Kidney (tissue), 14 donors: ENCODE data around the gene FURIN. TPM values are rescaled to one million over a fixed set of nuclear protein-coding genes. Genes with fewer than 3 reads are reported as not detected.

Experiments used
- DNase-seq, 5 donors: peaks; one replicate each; pipeline ENCODE4 v3.0.0-alpha.2; 2013 to 2020
- FAIRE-seq: peaks from 2 replicates; lab custom pipeline; 2012; peaks lifted over from hg19 to GRCh38; lab: Jason Lieb, UNC
- H3K27ac ChIP-seq, 2 donors: one replicate each; pipeline ENCODE4 v1.7.0; 2013; ENCODE audit warnings: low read depth in 2 of 2, low read length in 2 of 2, inconsistent platforms in 1 of 2
- H3K27me3 ChIP-seq: one replicate; pipeline ENCODE4 v1.7.1; 2013; ENCODE audit warnings: low read length, inconsistent platforms; ENCODE audit not compliant: control insufficient read depth, insufficient read depth
- H3K36me3 ChIP-seq, 3 donors: one replicate each; pipeline versions ENCODE4 v1.7.0 to v1.7.1; 2013; ENCODE audit warnings: low read length in 3 of 3, control low read depth in 1 of 3, inconsistent platforms in 1 of 3; ENCODE audit not compliant: insufficient read depth in 3 of 3, control insufficient read depth in 2 of 3
- H3K4me1 ChIP-seq, 3 donors: one replicate each; pipeline versions ENCODE4 v1.7.0 to v1.7.1; 2013; ENCODE audit warnings: low read length in 3 of 3, inconsistent platforms in 1 of 3, low read depth in 1 of 3; ENCODE audit not compliant: control insufficient read depth in 2 of 3, insufficient read depth in 2 of 3
- H3K4me3 ChIP-seq, 3 donors: one replicate each; pipeline versions ENCODE4 v1.7.0 to v1.8.1; 2013; ENCODE audit warnings: low read length in 3 of 3, control low read depth in 1 of 3, inconsistent platforms in 1 of 3
- H3K9ac ChIP-seq, 3 donors: one replicate each; pipeline versions ENCODE4 v1.7.0 to v1.7.1; 2013; ENCODE audit warnings: low read length in 3 of 3, control low read depth in 1 of 3, inconsistent platforms in 1 of 3
- H3K9me3 ChIP-seq, 3 donors: one replicate each; pipeline versions ENCODE4 v1.7.0 to v1.7.1; 2013; ENCODE audit warnings: low read length in 3 of 3, control low read depth in 1 of 3, inconsistent platforms in 1 of 3; ENCODE audit not compliant: control insufficient read depth in 2 of 3, insufficient read depth in 1 of 3
- CTCF ChIP-seq: IDR thresholded peaks from 3 replicates; pipeline ENCODE4 v1.5.1; 2012; ENCODE audit warnings: mild to moderate bottlenecking, moderate library complexity, borderline replicate concordance; ENCODE audit not compliant: insufficient read depth; ENCODE audit errors: extremely low read depth
- intact Hi-C: fragments of 100-400 bp; cut with DNase I; formaldehyde crosslinking; loops from one replicate; pipeline ENCODE4 v1.11.1; 2022
- polyA plus RNA-seq: library from polyadenylated mRNA; stranded (reverse); fragments of 350-450 nt; fragmentation: Illumina TruSeq; extraction: RNeasy Lipid Tissue Mini Kit (QIAGEN cat#74804); gene quantifications from one replicate; pipeline ENCODE4 v1.2.3, GENCODE V29; 2014; ENCODE audit warnings: low read depth, low replicate concordance; ENCODE audit not compliant: insufficient read depth
- total RNA-seq: library from RNA; stranded (reverse); fragmentation: NEBNext Ultra II Directional; extraction: Animal tissue kit (Norgen Biotek cat#: 25700); gene quantifications from one replicate; pipeline ENCODE4 v1.2.1, GENCODE V29; 2021
- donor health status: control.
- donor health status: control.
- donor health status: control.
- donor health status: control.
- donor health status: control.
- donor health status: DM: yes; HTN: yes; CAD: no.
- donor health status: Normal renal cell carcinoma (clear cell type).

FURIN gene
- total and polyA plus RNA-seq, 2 donors from 2014 or later: 36.4 to 75.9 TPM

GRCh38 chr15:90901175-90902039 lies 33.0 kb downstream of the FURIN start:
- Histone ChIP-seq H3K27ac (peak overlapping the region; percentile 92 to 93), H3K4me1 (peaks cover 0 to 13% (median 13%) of the 10 kb centered on the region in 3 donors), H3K9ac (peak overlapping the region in 2 of 3 donors; percentile 54 to 95), H3K36me3 (peaks cover 0 to 14% (median 12%) of the 10 kb centered on the region in 3 donors), H3K27me3 (no peaks in the 10 kb centered on the region), H3K4me3 (peak overlapping the region in 2 of 3 donors; percentile 73 to 74), H3K9me3 (no peaks in the 10 kb centered on the region)
- no peak for FAIRE-seq
- DNase-seq: peak in 3 of 5 donors; percentile 41 to 52 (median 43)
- no peak for TF ChIP-seq CTCF
- intact Hi-C loops: no loop called here

- Histone ChIP-seq H3K9me3 (no peaks in the 10 kb centered on the region), H3K27ac (peak overlapping the region; percentile 92 to 93), H3K9ac (peak overlapping the region; percentile 54 to 95 (median 66)), H3K4me1 (peaks cover 0 to 13% (median 13%) of the 10 kb centered on the region in 3 donors), H3K27me3 (no peaks in the 10 kb centered on the region), H3K36me3 (peaks cover 0 to 22% (median 20%) of the 10 kb centered on the region in 3 donors), H3K4me3 (peak overlapping the region; percentile 73 to 78 (median 74))
- peak; percentile 83 to 92 (median 90) for DNase-seq
- no peak for FAIRE-seq
- peak; percentile 54 for TF ChIP-seq CTCF
- intact Hi-C loops: no loop called here
Measured at GRCh38 chr15:90902040-90902839, 33.9 kb downstream of the FURIN start.

GRCh38 chr15:90902840-90903732 lies 34.7 kb downstream of the FURIN start, which contains the start of gene MAN2A2:
Gene MAN2A2 (plus strand): TSS chr15:90903302. CDS start chr15:90904208, 906 bp downstream.
- FAIRE-seq: no peak
- intact Hi-C loops: no loop called here

More at GRCh38 chr15:90902840-90903732, 34.7 kb downstream of the FURIN start, which contains the start of gene MAN2A2:
- no peak for TF ChIP-seq CTCF
- peaks cover 0 to 13% (median 13%) of the 10 kb centered on the region in 3 donors for H3K4me1 ChIP-seq
- H3K27ac ChIP-seq: peak within 1 kb of the TSS; percentile 92 to 93
- DNase-seq: peak; percentile 70 to 89 (median 82)
- peak within 1 kb of the TSS; percentile 66 to 95 (median 80) for H3K9ac ChIP-seq
- no peaks in the 10 kb centered on the region for H3K27me3 ChIP-seq
- H3K36me3 ChIP-seq: peaks cover 0 to 28% (median 26%) of the 10 kb centered on the region in 3 donors
- H3K4me3 ChIP-seq: peak within 1 kb of the TSS; percentile 74 to 78 (median 75)
- H3K9me3 ChIP-seq: no peaks in the 10 kb centered on the region
